ENCODE data around the gene AGFG1. TPM values are rescaled to one million over a fixed set of nuclear protein-coding genes. Genes with fewer than 3 reads are reported as not detected.
"Not testable (repeated sequence)": the region's sequence is repeated elsewhere in the genome, so short reads cannot be mapped to it uniquely, and the experiment has no call there.

Gene AGFG1
- total RNA-seq, 1 donor from 2014 or later, result 139 TPM

DNA sequence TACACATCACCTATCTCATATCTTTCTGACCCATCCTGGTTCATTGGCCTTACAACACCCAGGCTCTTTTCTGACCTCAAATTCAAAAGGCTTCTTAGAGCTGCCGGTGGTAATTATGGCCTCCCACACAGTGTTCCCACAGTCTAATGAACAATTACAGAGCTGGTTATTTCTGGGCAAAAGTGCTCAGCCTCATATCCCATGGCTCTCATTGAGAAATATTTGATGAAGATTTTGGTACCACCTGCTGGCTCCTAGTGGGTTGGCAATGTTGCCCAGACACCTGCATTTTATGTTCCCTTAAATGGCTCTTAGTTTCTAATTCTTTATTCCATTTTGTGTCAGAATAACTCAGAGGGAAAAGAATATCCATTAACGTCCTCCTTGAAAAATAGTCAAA, 106.7 kb downstream of the AGFG1 start:
- Mint-ChIP-seq H3K4me1 (ENCODE audit: low read depth) (no peaks in the 10 kb centered on the region), H3K27ac (no peak overlapping the region), H3K27me3 (ENCODE audit: low read depth) (peaks cover 7% of the 10 kb centered on the region), H3K36me3 (ENCODE audit: low read depth) (no peaks in the 10 kb centered on the region), H3K9me3 (peaks cover 11% of the 10 kb centered on the region), H3K4me3 (ENCODE audit: low read depth) (no peak overlapping the region)
- no peak for DNase-seq (ENCODE audit: low spot score)
- intact Hi-C loops (cut with micrococcal nuclease), result no loop called here

DNA sequence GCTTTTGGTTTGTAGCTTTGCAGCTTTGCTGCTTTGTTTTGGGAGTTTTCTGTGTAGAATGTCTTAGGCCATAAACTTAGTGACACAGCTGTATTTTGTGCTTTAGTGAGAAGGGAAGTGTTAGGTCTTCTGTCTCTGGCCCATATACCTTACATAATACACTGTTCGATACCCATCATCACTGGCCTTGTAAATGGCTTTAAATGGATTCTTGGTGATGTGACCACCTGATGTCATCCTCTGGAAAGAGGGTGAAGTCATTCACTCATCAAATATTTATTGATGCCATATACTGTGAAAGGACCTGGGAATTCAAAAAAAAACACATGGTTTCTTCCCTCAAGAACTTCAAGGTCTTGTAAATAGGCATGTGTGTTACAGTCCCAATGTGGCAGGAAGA, 107.8 kb downstream of the AGFG1 start:
- Mint-ChIP-seq H3K4me1 (ENCODE audit: low read depth) (no peaks in the 10 kb centered on the region), H3K4me3 (ENCODE audit: low read depth) (no peak overlapping the region), H3K27ac (no peak overlapping the region), H3K36me3 (ENCODE audit: low read depth) (no peaks in the 10 kb centered on the region), H3K9me3 (peaks cover 11% of the 10 kb centered on the region), H3K27me3 (ENCODE audit: low read depth) (peaks cover 7% of the 10 kb centered on the region)
- intact Hi-C loops (cut with micrococcal nuclease), result no loop called here
- no peak for DNase-seq (ENCODE audit: low spot score)

DNA sequence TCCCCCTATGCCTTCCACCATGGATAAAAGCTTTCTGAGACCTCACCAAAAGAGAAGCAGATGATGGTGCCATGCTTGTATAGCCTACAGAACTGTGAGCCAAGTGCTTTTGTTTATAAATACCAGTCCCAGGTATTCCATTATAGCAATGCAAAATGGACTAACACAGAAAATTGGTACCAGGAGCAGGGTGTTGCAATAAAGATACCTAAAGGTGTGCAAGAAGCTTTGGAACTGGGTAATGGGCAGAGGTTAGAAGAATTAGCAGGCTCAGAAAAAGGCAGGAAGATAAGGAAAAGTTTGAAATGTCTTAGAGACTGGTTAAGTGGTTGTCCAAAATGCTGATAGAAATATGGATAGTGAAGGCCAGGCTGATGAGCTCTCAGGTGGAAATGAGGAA, 110.4 kb downstream of the AGFG1 start:
- H3K4me3 Mint-ChIP-seq (ENCODE audit: low read depth), result no peak overlapping the region
- no peak overlapping the region for H3K27ac Mint-ChIP-seq
- DNase-seq (ENCODE audit: low spot score), result no peak
- H3K36me3 Mint-ChIP-seq (ENCODE audit: low read depth), result no peaks in the 10 kb centered on the region
- intact Hi-C loops (cut with micrococcal nuclease), result no loop called here
- H3K27me3 Mint-ChIP-seq (ENCODE audit: low read depth), result peaks cover 3% of the 10 kb centered on the region
- peaks cover 11% of the 10 kb centered on the region for H3K9me3 Mint-ChIP-seq
- H3K4me1 Mint-ChIP-seq (ENCODE audit: low read depth), result no peaks in the 10 kb centered on the region

DNA sequence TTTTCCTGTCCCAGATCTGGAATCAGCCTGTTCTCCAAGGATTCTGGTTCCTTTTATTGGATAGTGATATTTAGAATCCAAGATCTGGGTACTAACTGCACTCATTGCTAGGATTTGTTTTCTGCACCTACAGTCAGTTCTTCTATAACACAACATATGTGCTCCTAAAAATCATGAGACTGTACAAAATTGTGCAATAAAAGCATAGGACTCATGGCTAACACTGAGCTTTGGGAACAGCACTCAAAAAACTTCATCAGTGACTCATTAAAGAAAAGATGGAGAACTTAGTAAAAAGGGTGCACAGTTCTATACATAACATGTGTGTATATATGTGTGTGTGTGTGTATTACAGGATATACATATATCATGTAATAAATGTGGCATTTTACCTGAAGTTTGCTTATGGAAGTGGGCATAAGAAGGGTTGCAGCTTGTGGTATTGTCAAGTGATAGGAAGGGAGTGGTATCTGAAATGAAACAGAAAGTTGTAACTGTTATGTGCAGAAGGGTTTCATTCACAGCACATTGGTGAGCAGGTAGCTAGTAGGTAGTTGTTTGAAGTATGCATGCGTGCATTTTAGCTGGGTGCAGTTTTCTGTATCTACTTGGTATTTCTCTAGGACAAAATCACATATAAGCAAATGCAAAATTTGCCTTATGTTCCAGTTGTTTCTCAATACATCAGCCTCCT, 120.9 kb downstream of the AGFG1 start:
- Mint-ChIP-seq H3K4me1 (ENCODE audit: low read depth) (peaks cover 7% of the 10 kb centered on the region), H3K4me3 (ENCODE audit: low read depth) (no peak overlapping the region), H3K9me3 (no peaks in the 10 kb centered on the region), H3K27me3 (ENCODE audit: low read depth) (peaks cover 13% of the 10 kb centered on the region), H3K27ac (no peak overlapping the region), H3K36me3 (ENCODE audit: low read depth) (no peaks in the 10 kb centered on the region)
- no peak for DNase-seq (ENCODE audit: low spot score)
- intact Hi-C loops (cut with micrococcal nuclease), result no loop called here

DNA sequence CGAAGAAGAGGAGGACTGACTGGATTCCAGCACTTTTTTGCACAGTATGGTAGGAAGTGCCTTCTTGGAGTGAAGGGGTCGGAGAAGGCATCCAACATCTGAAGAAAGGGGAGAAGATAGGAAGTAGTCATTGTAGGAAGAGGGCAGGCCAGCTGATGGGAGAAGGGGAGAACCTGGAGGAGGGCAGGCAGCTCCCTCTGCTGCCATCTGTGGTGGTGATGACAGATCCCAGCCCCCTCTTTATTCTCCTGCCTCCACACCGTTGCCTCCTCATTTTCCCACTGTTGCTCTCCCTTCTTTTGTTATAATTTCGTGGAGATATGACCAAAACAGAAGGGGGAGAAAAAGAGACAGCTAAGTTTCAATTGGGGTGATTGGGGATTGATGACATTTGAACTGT, 123.8 kb downstream of the AGFG1 start:
- Mint-ChIP-seq H3K27ac (no peak overlapping the region), H3K27me3 (ENCODE audit: low read depth) (peaks cover 11% of the 10 kb centered on the region), H3K36me3 (ENCODE audit: low read depth) (no peaks in the 10 kb centered on the region), H3K9me3 (no peaks in the 10 kb centered on the region), H3K4me3 (ENCODE audit: low read depth) (no peak overlapping the region), H3K4me1 (ENCODE audit: low read depth) (peaks cover 7% of the 10 kb centered on the region)
- intact Hi-C loops (cut with micrococcal nuclease), result no loop called here
- DNase-seq (ENCODE audit: low spot score), result no peak

DNA sequence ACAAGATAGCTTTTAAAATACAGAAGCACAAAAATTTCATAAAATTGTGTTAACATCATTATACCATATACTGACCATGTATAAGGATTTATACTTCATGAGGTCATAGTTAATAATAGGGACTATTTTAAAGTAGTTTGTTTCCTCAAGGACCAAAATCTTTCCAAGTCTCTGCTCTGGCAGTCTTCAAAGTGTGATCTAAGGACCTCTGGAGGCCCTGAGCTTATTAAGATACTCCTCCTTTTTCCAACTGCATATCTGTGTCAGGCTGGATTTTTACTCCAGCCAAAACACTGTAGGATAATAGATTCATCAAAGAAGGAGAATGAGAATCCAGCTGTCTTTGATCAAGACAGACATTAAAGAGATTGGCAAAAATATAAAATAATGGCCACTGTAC, 125.1 kb downstream of the AGFG1 start:
- no peak overlapping the region for H3K4me3 Mint-ChIP-seq (ENCODE audit: low read depth)
- no peak overlapping the region for H3K27ac Mint-ChIP-seq
- H3K36me3 Mint-ChIP-seq (ENCODE audit: low read depth), result no peaks in the 10 kb centered on the region
- no peak for DNase-seq (ENCODE audit: low spot score)
- H3K9me3 Mint-ChIP-seq, result no peaks in the 10 kb centered on the region
- peaks cover 7% of the 10 kb centered on the region for H3K4me1 Mint-ChIP-seq (ENCODE audit: low read depth)
- intact Hi-C loops (cut with micrococcal nuclease), result no loop called here
- peaks cover 9% of the 10 kb centered on the region for H3K27me3 Mint-ChIP-seq (ENCODE audit: low read depth)

DNA sequence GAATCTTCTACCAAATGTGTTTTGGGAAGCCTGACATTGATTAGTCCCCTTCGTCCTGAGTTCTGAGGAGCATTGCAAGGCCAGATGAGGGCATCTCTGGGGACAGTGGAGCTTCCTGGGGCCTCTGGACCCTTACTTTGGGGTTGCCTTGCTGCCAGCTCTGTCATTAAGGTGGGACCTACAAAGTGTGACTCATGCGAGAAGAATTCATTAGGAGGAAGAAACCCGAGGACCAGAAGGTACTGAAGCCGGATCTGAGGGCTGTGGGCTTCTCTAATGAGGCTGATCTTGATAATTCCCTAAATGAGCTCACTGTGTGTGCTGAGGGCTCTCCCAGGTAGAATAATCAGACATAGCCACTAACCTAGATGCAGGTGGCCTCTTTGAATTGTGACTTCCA, 126.0 kb downstream of the AGFG1 start:
- no peak for DNase-seq (ENCODE audit: low spot score)
- H3K36me3 Mint-ChIP-seq (ENCODE audit: low read depth), result no peaks in the 10 kb centered on the region
- H3K4me1 Mint-ChIP-seq (ENCODE audit: low read depth), result peaks cover 1% of the 10 kb centered on the region
- no peaks in the 10 kb centered on the region for H3K9me3 Mint-ChIP-seq
- intact Hi-C loops (cut with micrococcal nuclease), result no loop called here
- H3K27me3 Mint-ChIP-seq (ENCODE audit: low read depth), result peaks cover 9% of the 10 kb centered on the region
- no peak overlapping the region for H3K4me3 Mint-ChIP-seq (ENCODE audit: low read depth)
- no peak overlapping the region for H3K27ac Mint-ChIP-seq

DNA sequence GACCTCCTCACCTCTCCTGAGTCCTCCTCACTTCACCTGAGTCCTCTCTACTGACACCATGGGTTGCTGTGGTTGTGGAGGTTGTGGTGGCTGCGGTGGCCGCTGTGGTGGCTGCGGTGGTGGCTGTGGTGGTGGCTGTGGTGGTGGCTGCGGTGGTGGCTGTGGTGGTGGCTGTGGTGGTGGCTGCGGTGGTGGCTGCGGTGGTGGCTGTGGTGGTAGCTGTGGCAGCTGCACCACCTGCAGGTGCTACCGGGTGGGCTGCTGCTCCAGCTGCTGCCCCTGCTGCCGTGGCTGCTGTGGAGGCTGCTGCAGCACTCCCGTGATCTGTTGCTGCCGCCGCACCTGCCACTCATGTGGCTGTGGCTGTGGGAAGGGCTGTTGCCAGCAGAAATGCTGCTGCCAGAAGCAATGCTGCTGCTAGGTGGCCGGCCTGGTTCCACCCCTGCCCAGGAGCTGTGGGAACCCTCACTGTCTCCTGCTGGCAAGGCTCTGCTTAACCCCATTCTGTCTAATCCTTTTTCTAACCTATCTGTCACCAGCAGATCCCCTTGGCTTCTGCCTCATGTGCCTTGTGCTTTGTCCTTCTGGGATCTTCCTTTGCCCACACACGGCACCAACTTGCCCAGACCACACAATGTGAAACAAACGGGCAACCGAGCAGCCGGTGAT, 127.0 kb downstream of the AGFG1 start, which contains the start of gene SCYGR2:
SCYGR2 (plus strand) TSS at position 59 of the 669 bp plus-strand sequence; CDS start at position 59, 0 bp downstream.
- H3K27ac Mint-ChIP-seq; H3K4me3 Mint-ChIP-seq (ENCODE audit: low read depth); intact Hi-C loops (cut with micrococcal nuclease); H3K4me1 Mint-ChIP-seq (ENCODE audit: low read depth); H3K27me3 Mint-ChIP-seq (ENCODE audit: low read depth); H3K36me3 Mint-ChIP-seq (ENCODE audit: low read depth); H3K9me3 Mint-ChIP-seq; DNase-seq (ENCODE audit: low spot score): not testable (repeated sequence)

DNA sequence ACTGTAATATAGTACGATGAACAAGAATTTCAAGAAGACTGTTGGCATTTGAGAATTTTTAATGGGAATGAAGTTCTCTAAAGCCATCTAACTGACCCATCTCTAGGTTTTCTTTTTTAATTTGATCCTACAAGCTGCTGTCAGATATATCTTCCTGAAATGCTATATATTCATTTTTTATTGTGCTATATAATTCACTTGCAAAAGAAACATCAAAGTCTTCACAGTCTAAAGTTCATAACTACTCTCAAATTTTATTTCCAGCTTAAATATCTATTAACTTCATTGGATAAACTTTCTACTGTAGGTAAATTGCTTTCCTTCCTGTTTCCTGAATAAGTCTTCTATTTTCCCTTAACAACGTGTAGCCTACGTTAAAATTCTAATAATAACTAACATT, 130.4 kb downstream of the AGFG1 start:
- H3K9me3 Mint-ChIP-seq, result no peaks in the 10 kb centered on the region
- H3K27ac Mint-ChIP-seq, result no peak overlapping the region
- no peak for DNase-seq (ENCODE audit: low spot score)
- no peaks in the 10 kb centered on the region for H3K36me3 Mint-ChIP-seq (ENCODE audit: low read depth)
- intact Hi-C loops (cut with micrococcal nuclease), result no loop called here
- H3K4me3 Mint-ChIP-seq (ENCODE audit: low read depth), result no peak overlapping the region
- no peaks in the 10 kb centered on the region for H3K4me1 Mint-ChIP-seq (ENCODE audit: low read depth)
- H3K27me3 Mint-ChIP-seq (ENCODE audit: low read depth), result peaks cover 5% of the 10 kb centered on the region

DNA sequence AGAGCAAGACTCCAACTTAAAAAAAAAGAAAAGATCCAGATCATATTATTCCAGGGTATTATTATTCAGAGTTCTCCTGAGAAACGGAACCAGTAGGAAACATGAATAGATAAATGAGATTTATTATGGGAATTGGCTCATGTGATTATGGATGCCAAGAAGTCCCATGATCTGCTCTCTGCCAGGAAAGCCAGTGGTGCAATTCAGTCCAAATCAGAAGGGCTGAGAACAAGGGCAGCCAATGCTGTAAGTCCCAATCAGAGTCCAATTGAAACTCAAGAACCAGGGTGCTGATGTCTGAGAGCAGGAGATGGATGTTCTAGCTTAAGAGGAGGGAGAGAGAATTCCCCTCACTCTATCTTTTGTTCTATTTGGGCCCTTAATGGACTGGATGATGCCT, 134.5 kb downstream of the AGFG1 start:
- Mint-ChIP-seq H3K27ac (no peak overlapping the region), H3K4me1 (ENCODE audit: low read depth) (peaks cover 5% of the 10 kb centered on the region), H3K27me3 (ENCODE audit: low read depth) (peaks cover 24% of the 10 kb centered on the region), H3K36me3 (ENCODE audit: low read depth) (no peaks in the 10 kb centered on the region), H3K4me3 (ENCODE audit: low read depth) (no peak overlapping the region), H3K9me3 (no peaks in the 10 kb centered on the region)
- DNase-seq (ENCODE audit: low spot score), result no peak
- intact Hi-C loops (cut with micrococcal nuclease), result no loop called here

DNA sequence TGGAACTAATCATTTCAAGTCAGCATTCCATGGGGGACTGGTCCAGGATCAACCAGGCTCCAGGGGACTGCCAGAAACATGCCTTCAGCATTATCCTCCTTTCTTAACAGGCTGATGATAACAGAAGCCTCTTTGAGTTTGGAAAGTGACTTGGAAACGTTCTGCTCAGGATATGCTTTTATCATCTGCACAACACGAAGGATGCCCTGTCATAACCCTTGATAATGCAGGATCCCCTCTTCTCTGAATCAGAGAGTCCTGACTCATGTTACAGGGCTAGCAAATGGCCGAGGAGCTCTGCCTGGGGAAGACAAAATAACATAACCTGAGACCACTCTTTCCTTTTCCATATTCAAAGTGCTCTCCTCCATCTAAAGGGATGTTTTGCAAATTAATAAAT, 136.0 kb downstream of the AGFG1 start:
- no peak for DNase-seq (ENCODE audit: low spot score)
- H3K27me3 Mint-ChIP-seq (ENCODE audit: low read depth), result peaks cover 26% of the 10 kb centered on the region
- no peaks in the 10 kb centered on the region for H3K36me3 Mint-ChIP-seq (ENCODE audit: low read depth)
- peaks cover 5% of the 10 kb centered on the region for H3K4me1 Mint-ChIP-seq (ENCODE audit: low read depth)
- no peak overlapping the region for H3K4me3 Mint-ChIP-seq (ENCODE audit: low read depth)
- no peaks in the 10 kb centered on the region for H3K9me3 Mint-ChIP-seq
- intact Hi-C loops (cut with micrococcal nuclease), result no loop called here
- H3K27ac Mint-ChIP-seq, result no peak overlapping the region

DNA sequence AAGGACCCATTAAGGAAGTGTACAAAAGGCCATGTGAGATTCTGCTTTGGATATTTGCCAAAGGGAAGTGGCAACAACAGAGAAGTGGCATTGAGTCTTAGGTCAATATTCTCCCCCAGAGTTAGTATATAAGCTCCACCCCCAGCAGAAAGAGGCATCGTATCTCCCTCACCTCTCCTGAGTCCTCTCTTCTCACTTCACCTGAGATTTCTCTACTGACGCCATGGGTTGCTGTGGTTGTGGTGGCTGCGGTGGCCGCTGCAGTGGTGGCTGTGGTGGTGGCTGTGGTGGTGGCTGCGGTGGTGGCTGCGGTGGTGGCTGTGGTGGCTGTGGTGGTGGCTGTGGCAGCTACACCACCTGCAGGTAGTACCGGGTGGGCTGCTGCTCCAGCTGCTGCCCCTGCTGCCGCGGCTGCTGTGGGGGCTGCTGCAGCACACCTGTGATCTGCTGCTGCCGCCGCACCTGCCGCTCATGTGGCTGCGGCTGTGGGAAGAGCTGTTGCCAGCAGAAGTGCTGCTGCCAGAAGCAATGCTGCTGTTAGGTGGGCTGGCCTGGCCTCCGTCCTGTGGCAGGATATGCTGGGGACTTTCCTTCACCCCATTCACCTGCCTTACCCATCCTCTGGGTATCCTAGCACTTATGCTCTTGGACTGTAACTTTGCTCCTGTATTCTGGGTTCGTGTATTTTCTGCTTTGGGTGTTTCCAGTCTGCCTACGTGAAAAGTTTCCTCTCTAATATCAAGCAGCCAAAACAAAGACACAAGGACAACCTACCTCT, 136.8 kb downstream of the AGFG1 start:
- DNase-seq (ENCODE audit: low spot score), result no peak
- intact Hi-C loops (cut with micrococcal nuclease), result no loop called here
- no peak overlapping the region for H3K27ac Mint-ChIP-seq
- no peaks in the 10 kb centered on the region for H3K9me3 Mint-ChIP-seq
- no peak overlapping the region for H3K4me3 Mint-ChIP-seq (ENCODE audit: low read depth)
- H3K27me3 Mint-ChIP-seq (ENCODE audit: low read depth), result peaks cover 26% of the 10 kb centered on the region
- H3K4me1 Mint-ChIP-seq (ENCODE audit: low read depth), result peaks cover 5% of the 10 kb centered on the region
- no peaks in the 10 kb centered on the region for H3K36me3 Mint-ChIP-seq (ENCODE audit: low read depth)

DNA sequence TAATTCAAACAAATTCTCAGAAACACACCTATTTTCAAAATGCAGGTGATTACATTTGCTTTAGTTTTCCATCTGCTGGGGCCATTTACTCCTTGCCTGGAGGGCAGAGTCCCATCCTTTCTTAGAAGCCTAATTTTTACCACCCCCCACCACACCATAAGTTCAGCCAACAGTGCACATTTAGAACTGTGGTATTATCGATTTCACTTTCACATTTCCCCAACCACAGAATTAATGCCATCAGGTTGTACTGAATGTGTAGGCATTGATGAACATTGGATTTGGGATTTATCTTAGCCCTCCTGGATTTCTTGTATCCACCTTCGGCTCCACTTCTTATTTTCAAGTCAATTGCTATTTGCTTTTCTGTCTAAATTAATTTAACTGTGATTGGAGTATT, 138.2 kb downstream of the AGFG1 start:
- H3K36me3 Mint-ChIP-seq (ENCODE audit: low read depth), result no peaks in the 10 kb centered on the region
- intact Hi-C loops (cut with micrococcal nuclease), result no loop called here
- H3K27me3 Mint-ChIP-seq (ENCODE audit: low read depth), result peaks cover 25% of the 10 kb centered on the region
- H3K4me3 Mint-ChIP-seq (ENCODE audit: low read depth), result no peak overlapping the region
- H3K4me1 Mint-ChIP-seq (ENCODE audit: low read depth), result peaks cover 5% of the 10 kb centered on the region
- DNase-seq (ENCODE audit: low spot score), result no peak
- H3K9me3 Mint-ChIP-seq, result no peaks in the 10 kb centered on the region
- no peak overlapping the region for H3K27ac Mint-ChIP-seq
